ENCODE results near the gene TASP1. TPM values are rescaled to one million over a fixed set of nuclear protein-coding genes. Genes with fewer than 3 reads are reported as not detected.

TASP1 gene
- total and polyA plus RNA-seq, 4 donors, result 2.5 to 10.0 (median 4.7) TPM

- Histone ChIP-seq H3K27me3 (ENCODE audit: control insufficient read depth in 4 of 4, insufficient read depth in 4 of 4, low read length in 3 of 4) (no peaks in the 10 kb centered on the region), H3K9me3 (ENCODE audit: control insufficient read depth in 4 of 4, low read length in 3 of 4) (no peaks in the 10 kb centered on the region), H3K27ac (ENCODE audit: low read depth in 1 of 2, low read length in 2 of 2) (no peak overlapping the region), H3K4me1 (ENCODE audit: control insufficient read depth in 4 of 4, insufficient read depth in 4 of 4, low read length in 3 of 4) (no peaks in the 10 kb centered on the region), H3K9ac (ENCODE audit: low read depth in 1 of 2, low read length in 2 of 2) (no peak overlapping the region), H3K4me3 (ENCODE audit: low read depth in 1 of 3, low read length in 3 of 3) (no peak overlapping the region), H3K36me3 (ENCODE audit: control insufficient read depth in 4 of 4, insufficient read depth in 3 of 4, low read depth in 1 of 4, low read length in 3 of 4) (no peaks in the 10 kb centered on the region)
- DNase-seq (ENCODE audit: low spot score), result no peak
- TF ChIP-seq NR2F2 (IDR thresholded peaks at IDR 0.05) (no peak), EGR1 (IDR thresholded peaks at IDR 0.05; ENCODE audit: low read depth in 2 of 2) (no peak), MAX (IDR thresholded peaks at IDR 0.05) (no peak), YY1 (IDR thresholded peaks at IDR 0.05) (no peak), HNF4G (IDR thresholded peaks at IDR 0.05) (no peak), HNF4A (conservative IDR thresholded peaks at IDR 0.05) (no peak), ZBTB33 (IDR thresholded peaks at IDR 0.05) (no peak), REST (IDR thresholded peaks at IDR 0.05) (no peak), JUND (IDR thresholded peaks at IDR 0.05) (no peak), TAF1 (conservative IDR thresholded peaks at IDR 0.05) (no peak), RAD21 (IDR thresholded peaks at IDR 0.05) (no peak), CTCF (IDR thresholded peaks at IDR 0.05; ENCODE audit: low read depth, low read length, missing input control) (no peak), GABPA (IDR thresholded peaks at IDR 0.05 in 1 of 2, conservative IDR thresholded peaks at IDR 0.05 in 1 of 2) (no peak), RXRA (IDR thresholded peaks at IDR 0.05) (no peak), FOXA1 (IDR thresholded peaks at IDR 0.05) (no peak), FOXA2 (IDR thresholded peaks at IDR 0.05) (no peak), SP1 (IDR thresholded peaks at IDR 0.05) (no peak)
Observed at GRCh38 chr20:13396826-13397225, 241.9 kb downstream of the TASP1 start.

- 82% methylated on average over 3 of the region's 3 CpGs for WGBS
- H3K4me3 ChIP-seq (ENCODE audit: low read depth in 1 of 3, low read length in 3 of 3), result no peak overlapping the region
- H3K27me3 ChIP-seq (ENCODE audit: control insufficient read depth in 4 of 4, insufficient read depth in 4 of 4, low read length in 3 of 4), result no peaks in the 10 kb centered on the region
- no peaks in the 10 kb centered on the region for H3K36me3 ChIP-seq (ENCODE audit: control insufficient read depth in 4 of 4, insufficient read depth in 3 of 4, low read depth in 1 of 4, low read length in 3 of 4)
- H3K27ac ChIP-seq (ENCODE audit: low read depth in 1 of 2, low read length in 2 of 2), result no peak overlapping the region
- no peak for TF ChIP-seq YY1 (IDR thresholded peaks at IDR 0.05)
- H3K4me1 ChIP-seq (ENCODE audit: control insufficient read depth in 4 of 4, insufficient read depth in 4 of 4, low read length in 3 of 4), result no peaks in the 10 kb centered on the region
- H3K9ac ChIP-seq (ENCODE audit: low read depth in 1 of 2, low read length in 2 of 2), result no peak overlapping the region
- no peak for DNase-seq (ENCODE audit: low spot score)
- no peaks in the 10 kb centered on the region for H3K9me3 ChIP-seq (ENCODE audit: control insufficient read depth in 4 of 4, low read length in 3 of 4)
Observed at GRCh38 chr20:13396022-13396421, 242.7 kb downstream of the TASP1 start.
